Hepatocyte (in vitro differentiated cells): ENCODE data around the gene TRHDE.

Experiments used
- EZH2 ChIP-seq: fragments of 200-600 bp; sonication (generic); IDR thresholded peaks from 2 replicates; pipeline ENCODE4 v1.6.1; 2016; ENCODE audit warnings: antibody characterized with exemption, mild to moderate bottlenecking, borderline replicate concordance
- EZH2phosphoT487 ChIP-seq: fragments of 200-600 bp; sonication (generic); IDR thresholded peaks from one replicate; pipeline ENCODE4 v1.6.1; 2018; ENCODE audit warnings: antibody characterized with exemption, mild to moderate bottlenecking, low read depth, moderate library complexity; ENCODE audit not compliant: unreplicated experiment, severe bottlenecking
- TF ChIP-seq, protein P1 (sequence below): fragments of 200-600 bp; sonication (generic); IDR thresholded peaks from 2 replicates; pipeline ENCODE4 v1.5.1; 2016; ENCODE audit warnings: antibody characterized with exemption, mild to moderate bottlenecking; ENCODE audit not compliant: poor library complexity

DNA sequence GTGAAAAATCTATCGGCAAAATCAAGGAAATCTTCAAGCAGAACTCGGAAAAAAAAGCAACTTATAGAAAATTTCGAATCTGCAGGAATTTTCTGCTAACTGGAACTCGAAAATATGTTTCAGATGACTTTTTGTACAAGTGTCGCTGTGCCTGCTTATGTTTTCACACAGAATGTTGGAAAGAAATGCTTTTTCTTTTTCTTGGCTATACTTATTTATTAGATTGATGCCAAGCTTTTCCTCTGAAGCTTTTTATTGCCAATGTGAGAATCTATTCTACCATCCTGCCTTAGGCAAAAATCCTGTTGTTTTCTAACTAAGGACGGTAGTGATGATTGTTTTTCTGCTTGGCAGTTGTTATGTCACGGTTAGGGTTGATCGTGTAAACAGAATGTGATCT is 65.8 kb downstream of the TRHDE start:
- TF ChIP-seq, protein P1, sequence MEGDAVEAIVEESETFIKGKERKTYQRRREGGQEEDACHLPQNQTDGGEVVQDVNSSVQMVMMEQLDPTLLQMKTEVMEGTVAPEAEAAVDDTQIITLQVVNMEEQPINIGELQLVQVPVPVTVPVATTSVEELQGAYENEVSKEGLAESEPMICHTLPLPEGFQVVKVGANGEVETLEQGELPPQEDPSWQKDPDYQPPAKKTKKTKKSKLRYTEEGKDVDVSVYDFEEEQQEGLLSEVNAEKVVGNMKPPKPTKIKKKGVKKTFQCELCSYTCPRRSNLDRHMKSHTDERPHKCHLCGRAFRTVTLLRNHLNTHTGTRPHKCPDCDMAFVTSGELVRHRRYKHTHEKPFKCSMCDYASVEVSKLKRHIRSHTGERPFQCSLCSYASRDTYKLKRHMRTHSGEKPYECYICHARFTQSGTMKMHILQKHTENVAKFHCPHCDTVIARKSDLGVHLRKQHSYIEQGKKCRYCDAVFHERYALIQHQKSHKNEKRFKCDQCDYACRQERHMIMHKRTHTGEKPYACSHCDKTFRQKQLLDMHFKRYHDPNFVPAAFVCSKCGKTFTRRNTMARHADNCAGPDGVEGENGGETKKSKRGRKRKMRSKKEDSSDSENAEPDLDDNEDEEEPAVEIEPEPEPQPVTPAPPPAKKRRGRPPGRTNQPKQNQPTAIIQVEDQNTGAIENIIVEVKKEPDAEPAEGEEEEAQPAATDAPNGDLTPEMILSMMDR: no peak
- TF ChIP-seq EZH2 (no peak), EZH2phosphoT487 (no peak)
